GM21786 (cell line): Measurements from ENCODE around the gene HIVEP3.

Experiments
- ATAC-seq: cut with Tn5 transposase; IDR thresholded peaks from one replicate; pipeline ENCODE4 v1.9.1; 2021; ENCODE audit not compliant: unreplicated experiment

HIVEP3 gene

GRCh38 chr1:41479000-41479807 is 439.5 kb downstream of the HIVEP3 start:
- ATAC-seq = no peak

- no peak for ATAC-seq
These were observed 440.5 kb downstream of the HIVEP3 start for GRCh38 chr1:41478118-41478748.

- ATAC-seq = no peak
These were observed 441.8 kb downstream of the HIVEP3 start for GRCh38 chr1:41476807-41477361.

- ATAC-seq = no peak
These were observed 442.7 kb downstream of the HIVEP3 start for GRCh38 chr1:41475859-41476567.

- no peak for ATAC-seq
These were observed 443.4 kb downstream of the HIVEP3 start for GRCh38 chr1:41475346-41475745.

- ATAC-seq = no peak
These were observed 444.0 kb downstream of the HIVEP3 start for GRCh38 chr1:41474490-41475271.

GRCh38 chr1:41473738-41474362 is 444.9 kb downstream of the HIVEP3 start:
- no peak for ATAC-seq

- no peak for ATAC-seq
These were observed 447.1 kb downstream of the HIVEP3 start for GRCh38 chr1:41471658-41472057.

GRCh38 chr1:41469706-41470105 is 449.0 kb downstream of the HIVEP3 start:
- no peak for ATAC-seq

- no peak for ATAC-seq
These were observed 450.5 kb downstream of the HIVEP3 start for GRCh38 chr1:41468122-41468762.

GRCh38 chr1:41467673-41468072 is 451.0 kb downstream of the HIVEP3 start:
- no peak for ATAC-seq

- no peak for ATAC-seq
These were observed 452.6 kb downstream of the HIVEP3 start for GRCh38 chr1:41466146-41466545.

- no peak for ATAC-seq
These were observed 453.0 kb downstream of the HIVEP3 start for GRCh38 chr1:41465741-41466140.

GRCh38 chr1:41464885-41465284 is 453.8 kb downstream of the HIVEP3 start:
- ATAC-seq = no peak

- no peak for ATAC-seq
These were observed 455.2 kb downstream of the HIVEP3 start for GRCh38 chr1:41463516-41463915.

- no peak for ATAC-seq
These were observed 456.1 kb downstream of the HIVEP3 start for GRCh38 chr1:41462680-41463004.

- no peak for ATAC-seq
These were observed 456.7 kb downstream of the HIVEP3 start for GRCh38 chr1:41461790-41462679.

GRCh38 chr1:41456847-41457540 is 461.7 kb downstream of the HIVEP3 start:
- no peak for ATAC-seq
